Mucosa of descending colon (tissue), 3 donors: Measurements from ENCODE around the gene NAAA. TPM values are rescaled to one million over a fixed set of nuclear protein-coding genes. Genes with fewer than 3 reads are reported as not detected.
"Not testable (repeated sequence)": the region's sequence is repeated elsewhere in the genome, so short reads cannot be mapped to it uniquely, and the experiment has no call there.

Experiments used
- ATAC-seq: fragments of 200-7000 bp; cut with Tn5 transposase; one replicate; pipeline ENCODE4 v1.9.1; 2020; ENCODE audit warnings: mild to moderate bottlenecking, moderate library complexity
- DNase-seq, 3 donors: peaks; one replicate each; pipeline ENCODE4 v3.0.0-alpha.2; 2020
- H3K36me3 ChIP-seq: fragments of 200-600 bp; one replicate; pipeline ENCODE4 v1.8.0; 2021; ENCODE audit warnings: low read depth, mild to moderate bottlenecking
- H3K4me1 ChIP-seq: fragments of 200-600 bp; one replicate; pipeline ENCODE4 v1.8.0; 2021; ENCODE audit warnings: low read depth, mild to moderate bottlenecking
- H3K4me3 ChIP-seq: fragments of 200-600 bp; one replicate; pipeline ENCODE4 v1.8.0; 2021; ENCODE audit warnings: mild to moderate bottlenecking
- H3K9me3 ChIP-seq: fragments of 200-600 bp; one replicate; pipeline ENCODE4 v1.8.0; 2021; ENCODE audit warnings: mild to moderate bottlenecking
- intact Hi-C, 2 donors: fragments of 100-400 bp; cut with DNase I in 1 of 2; cut with micrococcal nuclease in 1 of 2; formaldehyde crosslinking; loops; one replicate each; pipeline versions ENCODE4 v1.11.0 to v1.11.1; 2022; cut with DNase I, micrococcal nuclease
- total RNA-seq, 3 donors: library from RNA; stranded (reverse); fragmentation: NEBNext Ultra II Directional in 2 of 3; extraction: Animal tissue kit (Norgen Biotek cat#: 25700) in 2 of 3; gene quantifications; one replicate each; pipeline versions ENCODE4 v1.2.1 to v1.2.4, GENCODE V29; 2021 to 2023
- TF ChIP-seq, protein P1 (sequence below): fragments of 200-600 bp; IDR thresholded peaks from one replicate; pipeline ENCODE4 v1.8.0; 2022; ENCODE audit warnings: antibody characterized with exemption, mild to moderate bottlenecking
- donor health status: DM: no; HTN: no; CAD: no; lungs with moderate emphysema.
- donor health status: DM: no; HTN: no; CAD: no.
- donor health status: DM: no; HTN: yes; CAD: no.

The NAAA gene
- total RNA-seq, 3 donors from 2014 or later = 101 to 226 (median 163) TPM

DNA sequence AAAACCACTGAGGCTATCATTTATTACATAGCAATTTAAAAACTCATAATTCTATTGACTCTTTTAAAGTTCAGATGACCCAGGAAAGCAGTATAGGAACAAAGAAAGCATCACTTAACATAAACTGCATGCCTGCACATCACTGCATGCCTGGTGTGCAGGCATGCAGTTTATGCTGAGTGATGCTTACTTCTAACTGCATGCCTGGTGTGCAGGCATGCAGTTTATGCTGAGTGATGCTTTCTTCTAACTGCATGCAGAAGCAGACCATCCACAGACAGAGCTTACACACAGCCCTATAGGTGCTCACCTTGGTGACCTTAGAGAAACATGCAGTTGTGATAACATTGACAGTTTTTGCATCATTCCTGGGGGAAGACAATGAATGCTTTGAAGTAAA lies 33.0 kb upstream of the NAAA start:
- DNase-seq (no peak), ATAC-seq (no peak)
- H3K4me1 ChIP-seq = no peaks in the 10 kb centered on the region
- H3K9me3 ChIP-seq = peaks cover 5% of the 10 kb centered on the region
- intact Hi-C loops = no loop called here
- no peak overlapping the region for H3K4me3 ChIP-seq
- no peaks in the 10 kb centered on the region for H3K36me3 ChIP-seq
- TF ChIP-seq, protein P1, sequence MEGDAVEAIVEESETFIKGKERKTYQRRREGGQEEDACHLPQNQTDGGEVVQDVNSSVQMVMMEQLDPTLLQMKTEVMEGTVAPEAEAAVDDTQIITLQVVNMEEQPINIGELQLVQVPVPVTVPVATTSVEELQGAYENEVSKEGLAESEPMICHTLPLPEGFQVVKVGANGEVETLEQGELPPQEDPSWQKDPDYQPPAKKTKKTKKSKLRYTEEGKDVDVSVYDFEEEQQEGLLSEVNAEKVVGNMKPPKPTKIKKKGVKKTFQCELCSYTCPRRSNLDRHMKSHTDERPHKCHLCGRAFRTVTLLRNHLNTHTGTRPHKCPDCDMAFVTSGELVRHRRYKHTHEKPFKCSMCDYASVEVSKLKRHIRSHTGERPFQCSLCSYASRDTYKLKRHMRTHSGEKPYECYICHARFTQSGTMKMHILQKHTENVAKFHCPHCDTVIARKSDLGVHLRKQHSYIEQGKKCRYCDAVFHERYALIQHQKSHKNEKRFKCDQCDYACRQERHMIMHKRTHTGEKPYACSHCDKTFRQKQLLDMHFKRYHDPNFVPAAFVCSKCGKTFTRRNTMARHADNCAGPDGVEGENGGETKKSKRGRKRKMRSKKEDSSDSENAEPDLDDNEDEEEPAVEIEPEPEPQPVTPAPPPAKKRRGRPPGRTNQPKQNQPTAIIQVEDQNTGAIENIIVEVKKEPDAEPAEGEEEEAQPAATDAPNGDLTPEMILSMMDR = no peak

DNA sequence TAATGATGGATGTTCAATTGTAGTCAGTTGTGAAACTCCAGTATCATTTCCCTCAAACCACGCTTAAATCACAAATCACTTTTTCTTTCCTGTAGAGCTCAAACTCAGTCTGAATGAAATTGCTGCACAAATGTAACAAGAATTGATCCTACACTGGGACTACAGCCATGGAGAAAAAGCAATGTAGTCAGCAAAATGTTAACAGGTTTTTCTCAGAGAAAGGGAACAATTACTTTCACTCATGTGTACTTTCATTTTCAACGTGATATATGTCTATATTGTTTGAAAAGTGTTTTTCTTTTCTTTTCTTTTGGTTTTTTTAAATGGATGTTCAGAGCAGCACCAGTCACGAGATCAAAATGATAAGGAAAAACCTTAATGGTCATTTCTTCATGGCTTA lies 27.3 kb upstream of the NAAA start:
- no peak for ATAC-seq
- no peaks in the 10 kb centered on the region for H3K4me1 ChIP-seq
- DNase-seq = no peak
- TF ChIP-seq, protein P1 = no peak
- intact Hi-C loops = no loop called here
- peaks cover 12% of the 10 kb centered on the region for H3K36me3 ChIP-seq
- H3K9me3 ChIP-seq = peaks cover 2% of the 10 kb centered on the region
- no peak overlapping the region for H3K4me3 ChIP-seq

DNA sequence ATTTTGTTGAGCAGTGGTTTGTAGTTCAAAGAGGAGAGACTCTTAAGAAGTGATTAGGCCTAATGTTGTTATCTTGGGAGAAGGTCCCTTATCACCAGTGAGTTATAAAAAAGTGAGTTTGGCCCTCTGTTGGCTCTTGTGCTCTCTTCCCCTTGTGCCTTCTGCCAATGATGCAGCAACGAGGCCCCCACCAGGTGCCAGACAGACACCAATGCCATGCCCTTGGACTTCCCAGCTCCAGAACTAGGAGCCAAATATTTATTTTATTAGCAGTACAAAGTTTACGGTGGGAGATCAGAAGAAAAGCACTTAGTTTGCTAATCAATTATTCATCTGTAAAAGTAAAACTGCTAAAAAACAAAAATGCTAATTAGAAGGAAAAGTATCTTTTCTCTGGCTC lies 22.7 kb upstream of the NAAA start:
- ATAC-seq = no peak
- Histone ChIP-seq H3K4me3 (no peak overlapping the region), H3K36me3 (peaks cover 12% of the 10 kb centered on the region), H3K9me3 (peaks cover 2% of the 10 kb centered on the region), H3K4me1 (no peaks in the 10 kb centered on the region)
- intact Hi-C loops = no loop called here
- TF ChIP-seq, protein P1 = no peak
- no peak for DNase-seq

DNA sequence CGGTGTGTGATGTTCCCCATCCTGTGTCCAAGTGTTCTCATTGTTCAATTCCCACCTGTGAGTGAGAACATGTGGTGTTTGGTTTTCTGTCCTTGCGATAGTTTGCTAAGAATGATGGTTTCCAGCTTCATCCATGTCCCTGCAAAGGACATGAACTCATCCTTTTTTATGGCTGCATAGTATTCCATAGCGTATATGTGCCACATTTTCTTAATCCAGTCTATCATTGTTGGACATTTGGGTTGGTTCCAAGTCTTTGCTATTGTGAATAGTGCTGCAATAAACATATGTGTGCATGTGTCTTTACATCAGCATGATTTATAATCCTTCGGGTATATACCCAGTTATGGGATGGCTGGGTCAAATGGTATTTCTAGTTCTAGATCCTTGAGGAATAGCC lies 21.3 kb upstream of the NAAA start:
- H3K4me1 ChIP-seq, H3K9me3 ChIP-seq, intact Hi-C loops, ATAC-seq, H3K4me3 ChIP-seq, DNase-seq: not testable (repeated sequence)
- peaks cover 12% of the 10 kb centered on the region for H3K36me3 ChIP-seq

DNA sequence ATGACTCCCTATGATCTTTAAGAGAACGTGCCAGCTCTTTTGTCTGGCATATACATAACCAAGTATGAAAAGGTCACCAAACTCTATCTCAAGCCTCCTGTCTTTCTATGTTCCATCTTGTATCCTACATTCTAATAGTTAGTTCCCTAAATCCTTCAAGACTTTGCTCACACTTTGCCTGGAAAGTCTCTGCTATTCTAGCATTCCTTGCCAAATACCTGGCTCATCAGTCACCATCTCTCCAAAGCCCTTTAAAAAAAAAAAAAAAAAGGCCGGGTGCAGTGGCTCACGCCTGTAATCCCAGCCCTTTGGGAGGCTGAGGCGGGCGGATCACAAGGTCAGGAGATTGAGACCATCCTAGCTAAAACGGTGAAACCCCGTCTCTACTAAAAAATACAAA lies 17.7 kb upstream of the NAAA start:
- ATAC-seq, H3K4me3 ChIP-seq, H3K9me3 ChIP-seq, intact Hi-C loops, H3K36me3 ChIP-seq, DNase-seq, H3K4me1 ChIP-seq: not testable (repeated sequence)

DNA sequence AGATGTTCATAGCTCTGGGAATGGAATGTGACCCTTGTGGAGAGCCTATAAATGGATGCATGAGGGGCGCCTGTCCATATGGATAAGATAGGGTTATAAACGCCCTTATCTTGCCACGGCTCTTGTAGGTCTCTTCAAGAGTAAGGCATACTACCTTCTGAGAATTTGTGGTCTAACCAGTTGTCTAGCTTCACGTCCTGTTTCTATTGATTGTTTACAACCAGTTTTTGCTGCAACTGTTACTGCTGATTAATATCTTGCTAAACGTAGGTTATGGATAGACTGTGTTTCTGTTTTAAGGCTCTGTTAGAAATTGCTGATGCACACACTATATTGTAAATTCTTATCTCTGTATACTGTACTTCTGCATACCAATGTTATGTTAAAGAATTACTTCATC lies 14.0 kb upstream of the NAAA start:
- H3K4me1 ChIP-seq, ATAC-seq, H3K36me3 ChIP-seq, intact Hi-C loops, H3K4me3 ChIP-seq, DNase-seq, H3K9me3 ChIP-seq: not testable (repeated sequence)

DNA sequence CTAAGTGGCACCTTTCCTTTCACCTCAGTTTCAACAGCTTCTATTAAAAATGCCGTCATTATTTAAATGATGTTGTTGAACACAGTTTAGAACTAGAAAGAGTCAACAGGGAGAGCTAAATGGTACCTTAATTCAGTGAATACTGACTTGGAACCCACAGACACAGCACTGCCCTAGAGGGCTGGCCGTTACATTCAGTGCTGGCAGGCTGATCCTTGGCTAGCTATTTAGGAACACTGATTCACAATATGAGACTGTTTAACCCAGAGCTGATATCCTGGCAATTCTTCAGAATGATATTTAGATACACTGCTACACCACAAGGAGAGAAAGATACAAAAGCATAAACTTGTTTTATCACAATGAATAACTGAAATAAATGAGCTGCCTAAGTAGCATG lies 12.7 kb upstream of the NAAA start:
- DNase-seq = no peak
- Histone ChIP-seq H3K36me3 (peaks cover 8% of the 10 kb centered on the region), H3K9me3 (no peaks in the 10 kb centered on the region), H3K4me3 (no peak overlapping the region), H3K4me1 (peaks cover 2% of the 10 kb centered on the region)
- ATAC-seq = no peak
- TF ChIP-seq, protein P1 = no peak
- intact Hi-C loops = no loop called here
